HepG2 (cell line): ENCODE results near the gene STARD10. TPM values are rescaled to one million over a fixed set of nuclear protein-coding genes. Genes with fewer than 3 reads are reported as not detected.

Experiments used
- CREB1 ChIP-seq, 2 experiments: fragments of 450-650 bp in 1 of 2; IDR thresholded peaks; 2 replicates each; pipeline ENCODE4 v1.6.1; 2016 to 2017; ENCODE audit warnings: control low read depth in 1 of 2, mild to moderate bottlenecking in 1 of 2, missing compliant biosample characterization in 1 of 2, missing genetic modification characterization in 1 of 2
- DNMT1 ChIP-seq: sonication (generic); formaldehyde crosslinking; IDR thresholded peaks from 2 replicates; pipeline ENCODE4 v1.5.1; 2020; ENCODE audit warnings: mild to moderate bottlenecking, missing genetic modification reagents
- FOXO1 ChIP-seq: sonication (generic); formaldehyde crosslinking; IDR thresholded peaks from 2 replicates; pipeline ENCODE4 v1.4.0; 2020; ENCODE audit warnings: missing genetic modification reagents
- GLI4 ChIP-seq: sonication (generic); formaldehyde crosslinking; IDR thresholded peaks from 2 replicates; pipeline ENCODE4 v1.5.1; 2020; ENCODE audit warnings: missing genetic modification reagents, mild to moderate bottlenecking, moderate library complexity, borderline replicate concordance
- HIVEP1 ChIP-seq: sonication (generic); formaldehyde crosslinking; IDR thresholded peaks from 2 replicates; pipeline ENCODE4 v1.4.0; 2020; ENCODE audit warnings: mild to moderate bottlenecking, missing genetic modification reagents
- LCORL ChIP-seq, 2 experiments: fragments of 450-650 bp in 1 of 2; sonication (generic) in 1 of 2; formaldehyde crosslinking in 1 of 2; IDR thresholded peaks; 2 replicates each; pipeline versions ENCODE4 v1.5.0 to v1.6.1; 2017 to 2020; ENCODE audit warnings: antibody characterized with exemption in 1 of 2, missing genetic modification reagents in 1 of 2
- PATZ1 ChIP-seq: sonication (generic); formaldehyde crosslinking; IDR thresholded peaks from 2 replicates; pipeline ENCODE4 v1.4.0; 2020; ENCODE audit warnings: missing genetic modification reagents
- RAD21 ChIP-seq: fragments of 450-650 bp; formaldehyde crosslinking; IDR thresholded peaks from 2 replicates; pipeline ENCODE4 v1.5.0; 2020; ENCODE audit warnings: mild to moderate bottlenecking
- SKIL ChIP-seq: sonication (generic); formaldehyde crosslinking; IDR thresholded peaks from 2 replicates; pipeline ENCODE4 v1.8.0; 2022; ENCODE audit warnings: missing genetic modification reagents, mild to moderate bottlenecking, moderate library complexity, borderline replicate concordance
- SP5 ChIP-seq: IDR thresholded peaks from 2 replicates; pipeline ENCODE4 v1.6.1; 2016; ENCODE audit warnings: low read depth, borderline replicate concordance
- TBX3 ChIP-seq: fragments of 450-650 bp; IDR thresholded peaks from 2 replicates; pipeline ENCODE4 v1.6.1; 2017; ENCODE audit warnings: antibody characterized with exemption, mild to moderate bottlenecking, inconsistent platforms, borderline replicate concordance
- ZIK1 ChIP-seq: sonication (generic); formaldehyde crosslinking; IDR thresholded peaks from 2 replicates; pipeline ENCODE4 v1.5.0; 2020; ENCODE audit warnings: mild to moderate bottlenecking, low read depth, missing genetic modification reagents, borderline replicate concordance
- ZMAT3 ChIP-seq: sonication (generic); formaldehyde crosslinking; conservative IDR thresholded peaks from 2 replicates; pipeline ENCODE4 v1.7.0; 2021; ENCODE audit warnings: missing genetic modification reagents
- ZNF562 ChIP-seq: sonication (generic); formaldehyde crosslinking; IDR thresholded peaks from 2 replicates; pipeline ENCODE4 v1.8.0; 2022; ENCODE audit warnings: missing genetic modification reagents, borderline replicate concordance
- ZNF709 ChIP-seq: sonication (generic); formaldehyde crosslinking; IDR thresholded peaks from 2 replicates; pipeline ENCODE4 v1.5.0; 2020; ENCODE audit warnings: mild to moderate bottlenecking, missing genetic modification reagents
- ZNF761 ChIP-seq: sonication (generic); formaldehyde crosslinking; conservative IDR thresholded peaks from 2 replicates; pipeline ENCODE4 v1.4.0; 2020; ENCODE audit warnings: mild to moderate bottlenecking, missing genetic modification reagents
- ZNF83 ChIP-seq: sonication (generic); formaldehyde crosslinking; IDR thresholded peaks from 2 replicates; pipeline ENCODE4 v1.4.0; 2020; ENCODE audit warnings: missing genetic modification reagents, mild to moderate bottlenecking, borderline replicate concordance
- ZXDC ChIP-seq: sonication (generic); formaldehyde crosslinking; IDR thresholded peaks from 2 replicates; pipeline ENCODE4 v1.5.0; 2020; ENCODE audit warnings: mild to moderate bottlenecking, missing genetic modification reagents
- polyA plus RNA-seq, 8 experiments: library from polyadenylated mRNA; depleted of rRNA in 3 of 8; stranded (reverse) in 7 of 8; unstranded in 1 of 8; fragments of >200 nt; fragmentation: Illumina TruSeq in 4 of 8; extraction: Trizol in 4 of 8; gene quantifications; 2 replicates each; pipeline versions ENCODE4 v1.2.1 to v1.2.3, GENCODE V29; 2011 to 2016; ENCODE audit warnings: low read depth in 4 of 8, missing spikeins in 1 of 8, mixed read lengths in 1 of 8; ENCODE audit not compliant: insufficient read depth in 1 of 8
- total RNA-seq, 5 experiments: library from RNA; depleted of rRNA; stranded (reverse); fragments of >200 nt; fragmentation: Illumina TruSeq; extraction: Trizol; gene quantifications; 2 replicates each; pipeline ENCODE4 v1.2.3, GENCODE V29; 2016; ENCODE audit warnings: low read depth in 1 of 5

The STARD10 gene
- total and polyA plus RNA-seq, 2 of the 13 experiments (the other 11 are each of a cell fraction or from before 2014, with no cell fraction given), result 260 to 341 TPM

- TF ChIP-seq ZNF562 (CRISPR knock-in tag) (no peak), ZIK1 (CRISPR knock-in tag) (no peak), ZNF709 (CRISPR knock-in tag) (no peak), ZMAT3 (CRISPR knock-in tag) (no peak), PATZ1 (CRISPR knock-in tag) (peak; percentile 57), TBX3 (no peak), CREB1 (IDR thresholded peaks at IDR 0.05) (peak; percentile 58; the same call in 1 of the 2 replicates), CREB1 (CRISPR knock-in tag; IDR thresholded peaks at IDR 0.05) (no peak), LCORL (IDR thresholded peaks at IDR 0.05) (no peak), LCORL (CRISPR knock-in tag; IDR thresholded peaks at IDR 0.05) (no peak), RAD21 (CRISPR knock-in tag) (0 out of 2 replicates have a peak, but pooled peaks have one; percentile 57), HIVEP1 (no peak), ZNF761 (CRISPR knock-in tag) (0 out of 2 replicates have a peak, but pooled peaks have one; percentile 7), ZXDC (CRISPR knock-in tag) (peak; percentile 67; the same call in 1 of the 2 replicates), GLI4 (CRISPR knock-in tag) (no peak), SP5 (CRISPR knock-in tag) (peak; percentile 17; the same call in 1 of the 2 replicates), SKIL (CRISPR knock-in tag) (no peak), FOXO1 (CRISPR knock-in tag) (no peak), ZNF83 (no peak), DNMT1 (CRISPR knock-in tag) (0 out of 2 replicates have a peak, but pooled peaks have one; percentile 37)
Measured at GRCh38 chr11:72814286-72815109, 20.7 kb upstream of the STARD10 start, which contains the start of gene ATG16L2 (continued).
